ENCODE results near the gene RANBP17. TPM values are rescaled to one million over a fixed set of nuclear protein-coding genes. Genes with fewer than 3 reads are reported as not detected.
"Not testable (repeated sequence)": the region's sequence is repeated elsewhere in the genome, so short reads cannot be mapped to it uniquely, and the experiment has no call there.

The RANBP17 gene
- total RNA-seq, 2 experiments from 2014 or later: not detected

DNA sequence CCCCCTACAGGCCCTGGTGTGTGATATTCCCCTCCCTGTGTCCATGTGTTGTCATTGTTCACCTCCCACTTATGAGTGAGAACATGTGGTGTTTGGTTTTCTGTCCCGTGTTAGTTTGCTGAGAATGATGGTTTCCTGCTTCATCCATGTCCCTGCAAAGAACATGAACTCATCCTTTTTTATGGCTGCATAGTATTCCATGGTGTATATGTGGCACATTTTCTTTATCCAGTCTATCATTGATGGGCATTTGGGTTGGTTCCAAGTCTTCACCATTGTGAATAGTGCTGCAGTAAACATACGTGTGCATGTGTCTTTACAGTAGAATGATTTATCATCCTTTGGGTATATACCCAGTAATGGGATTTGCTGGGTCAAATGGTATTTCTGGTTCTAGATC lies 313.1 kb downstream of the RANBP17 start:
- H3K27me3 Mint-ChIP-seq: not testable (repeated sequence)

DNA sequence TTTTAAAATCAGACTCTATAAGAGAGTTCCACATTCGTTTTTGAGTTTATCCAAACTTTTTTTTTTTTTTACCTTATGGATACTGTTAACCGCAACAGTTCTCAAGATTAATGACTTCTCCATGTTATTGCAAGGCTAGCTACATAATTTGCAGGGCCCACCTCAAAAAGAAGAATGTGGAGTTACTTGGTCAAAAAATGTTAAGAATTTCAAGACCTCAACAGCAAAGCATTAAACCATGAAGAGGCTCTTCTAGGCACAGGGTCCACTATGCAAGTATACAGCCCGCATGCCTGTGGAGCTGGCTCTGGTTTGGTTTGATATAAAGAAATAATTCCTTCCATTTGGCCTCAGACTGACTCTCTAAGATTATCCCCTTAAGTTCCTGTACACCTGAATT lies 313.9 kb downstream of the RANBP17 start:
- Mint-ChIP-seq H3K4me3 (no peak overlapping the region), H3K27me3 (peaks cover 10% of the 10 kb centered on the region), H3K9me3 (ENCODE audit: low read depth) (no peaks in the 10 kb centered on the region), H3K27ac (no peak overlapping the region), H3K4me1 (no peaks in the 10 kb centered on the region), H3K36me3 (no peaks in the 10 kb centered on the region)
- no peak for DNase-seq
- CTCF ChIA-PET: no interaction called here
- ATAC-seq: no peak

More for the DNA sequence above, 313.1 kb downstream of the RANBP17 start:
- H3K4me3 Mint-ChIP-seq; ATAC-seq; H3K36me3 Mint-ChIP-seq; H3K4me1 Mint-ChIP-seq; H3K9me3 Mint-ChIP-seq (ENCODE audit: low read depth); DNase-seq; H3K27ac Mint-ChIP-seq; CTCF ChIA-PET: not testable (repeated sequence)

DNA sequence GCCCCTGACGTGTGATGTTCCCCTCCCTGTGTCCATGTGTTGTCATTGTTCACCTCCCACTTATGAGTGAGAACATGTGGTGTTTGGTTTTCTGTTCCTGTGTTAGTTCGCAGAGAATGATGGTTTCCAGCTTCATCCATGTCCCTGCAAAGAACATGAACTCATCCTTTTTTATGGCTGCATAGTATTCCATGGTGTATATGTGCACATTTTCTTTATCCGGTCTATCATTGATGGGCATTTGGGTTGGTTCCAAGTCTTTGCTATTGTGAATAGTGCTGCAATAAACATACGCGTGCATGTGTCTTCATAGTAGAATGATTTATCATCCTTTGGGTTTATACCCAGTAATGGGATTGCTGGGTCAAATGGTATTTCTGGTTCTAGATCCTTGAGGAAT lies 316.4 kb downstream of the RANBP17 start:
- H3K36me3 Mint-ChIP-seq; CTCF ChIA-PET; ATAC-seq; H3K4me3 Mint-ChIP-seq; H3K9me3 Mint-ChIP-seq (ENCODE audit: low read depth); DNase-seq; H3K27ac Mint-ChIP-seq; H3K4me1 Mint-ChIP-seq: not testable (repeated sequence)
- peaks cover 14% of the 10 kb centered on the region for H3K27me3 Mint-ChIP-seq

DNA sequence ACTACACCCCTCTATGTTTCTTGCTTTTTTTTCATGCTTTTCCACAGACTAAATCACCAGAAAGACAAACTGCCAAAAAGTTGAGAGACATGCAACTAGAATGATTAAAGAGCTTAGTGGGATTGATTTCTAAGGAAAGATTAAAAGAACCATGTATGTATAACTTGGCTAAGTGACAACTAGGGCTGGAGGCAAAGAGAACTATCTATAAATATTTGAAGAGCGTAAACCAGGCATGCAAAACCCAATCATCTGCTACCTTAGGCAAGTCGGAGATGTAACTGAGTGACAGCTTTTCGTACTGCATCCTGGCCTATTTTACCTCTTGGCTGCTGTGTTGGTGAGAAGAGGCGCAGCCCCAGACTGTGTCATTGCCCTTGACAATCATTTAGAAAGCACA lies 326.2 kb downstream of the RANBP17 start:
- H3K36me3 Mint-ChIP-seq: no peaks in the 10 kb centered on the region
- no peaks in the 10 kb centered on the region for H3K4me1 Mint-ChIP-seq
- H3K27ac Mint-ChIP-seq: no peak overlapping the region
- DNase-seq (no peak), ATAC-seq (no peak)
- H3K9me3 Mint-ChIP-seq (ENCODE audit: low read depth): no peaks in the 10 kb centered on the region
- peaks cover 3% of the 10 kb centered on the region for H3K27me3 Mint-ChIP-seq
- CTCF ChIA-PET: no interaction called here
- H3K4me3 Mint-ChIP-seq: no peak overlapping the region

DNA sequence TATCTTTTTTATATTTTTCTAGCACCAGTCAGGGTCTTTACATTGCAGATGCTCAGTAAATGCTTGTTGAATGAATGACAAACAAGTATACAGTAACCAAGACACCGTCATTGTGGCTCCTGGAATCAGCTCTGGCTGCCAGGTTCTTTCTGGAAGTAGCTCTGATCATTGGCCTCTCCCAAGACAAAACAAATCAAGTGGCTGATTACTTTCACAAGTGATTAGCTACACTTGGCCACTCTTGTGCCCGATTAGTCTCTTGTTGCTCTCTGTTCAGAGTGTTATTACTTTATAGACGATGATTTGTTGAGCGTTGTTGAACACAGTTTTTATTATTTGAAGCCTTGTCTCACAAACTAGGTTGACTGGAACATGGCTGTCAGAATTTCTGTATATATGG lies 327.6 kb downstream of the RANBP17 start:
- CTCF ChIA-PET: no interaction called here
- H3K4me3 Mint-ChIP-seq: no peak overlapping the region
- H3K27ac Mint-ChIP-seq: no peak overlapping the region
- peaks cover 3% of the 10 kb centered on the region for H3K27me3 Mint-ChIP-seq
- ATAC-seq (no peak), DNase-seq (no peak)
- H3K4me1 Mint-ChIP-seq: no peaks in the 10 kb centered on the region
- H3K9me3 Mint-ChIP-seq (ENCODE audit: low read depth): no peaks in the 10 kb centered on the region
- no peaks in the 10 kb centered on the region for H3K36me3 Mint-ChIP-seq

DNA sequence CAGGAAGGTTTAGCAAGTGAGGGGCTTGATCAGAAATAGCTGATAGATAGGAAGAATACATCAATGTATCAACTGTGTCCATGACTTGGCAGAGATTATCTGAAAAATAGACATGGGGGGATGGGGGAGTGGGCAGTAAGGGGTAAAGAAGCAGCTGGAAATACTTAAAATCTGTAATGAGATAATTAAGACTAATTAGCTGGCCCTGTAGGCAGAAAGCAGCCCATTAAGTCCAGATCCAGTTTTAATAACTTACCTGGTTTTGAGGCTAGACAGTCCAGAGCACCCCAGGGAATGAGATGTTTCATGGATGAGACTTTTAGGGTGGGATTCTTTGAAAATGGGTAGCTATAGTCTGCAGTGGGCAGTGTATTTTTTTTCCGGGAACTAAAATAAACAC lies 330.3 kb downstream of the RANBP17 start:
- no peak overlapping the region for H3K4me3 Mint-ChIP-seq
- CTCF ChIA-PET: interaction anchor here (2.0 to 2.1 kb wide), 2 partner anchors 15 to 70 kb away, joined by 4 to 5 read pairs; no protein-coding TSS in a partner anchor
- no peaks in the 10 kb centered on the region for H3K4me1 Mint-ChIP-seq
- H3K27ac Mint-ChIP-seq: no peak overlapping the region
- no peaks in the 10 kb centered on the region for H3K36me3 Mint-ChIP-seq
- peaks cover 16% of the 10 kb centered on the region for H3K27me3 Mint-ChIP-seq
- DNase-seq (no peak), ATAC-seq (no peak)
- no peaks in the 10 kb centered on the region for H3K9me3 Mint-ChIP-seq (ENCODE audit: low read depth)

DNA sequence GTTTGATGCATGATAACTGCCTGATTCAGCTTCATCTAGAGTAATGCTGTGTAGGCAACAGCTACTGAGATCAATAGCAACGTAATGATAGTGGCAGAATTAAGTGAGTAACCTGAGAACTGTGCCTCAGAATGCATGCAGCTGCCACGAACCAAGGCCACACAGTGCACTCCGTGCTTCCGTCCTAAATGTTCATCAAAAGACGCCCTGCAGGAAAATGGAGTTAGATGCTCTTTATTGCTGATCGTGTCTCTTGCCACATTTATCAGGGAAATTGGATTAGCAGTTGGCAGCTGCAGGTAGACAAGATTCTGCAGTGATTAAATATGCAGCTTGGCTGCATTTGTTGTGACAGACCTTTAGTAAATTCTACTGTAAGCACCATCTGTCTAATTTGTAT lies 339.5 kb downstream of the RANBP17 start:
- Mint-ChIP-seq H3K27me3 (peaks cover 38% of the 10 kb centered on the region), H3K4me3 (no peak overlapping the region), H3K27ac (no peak overlapping the region), H3K36me3 (no peaks in the 10 kb centered on the region), H3K4me1 (no peaks in the 10 kb centered on the region), H3K9me3 (ENCODE audit: low read depth) (no peaks in the 10 kb centered on the region)
- ATAC-seq (no peak), DNase-seq (no peak)
- CTCF ChIA-PET: interaction anchor here (0.8 kb wide), 1 partner anchor 141 kb away, joined by 4 read pairs; no protein-coding TSS in a partner anchor

DNA sequence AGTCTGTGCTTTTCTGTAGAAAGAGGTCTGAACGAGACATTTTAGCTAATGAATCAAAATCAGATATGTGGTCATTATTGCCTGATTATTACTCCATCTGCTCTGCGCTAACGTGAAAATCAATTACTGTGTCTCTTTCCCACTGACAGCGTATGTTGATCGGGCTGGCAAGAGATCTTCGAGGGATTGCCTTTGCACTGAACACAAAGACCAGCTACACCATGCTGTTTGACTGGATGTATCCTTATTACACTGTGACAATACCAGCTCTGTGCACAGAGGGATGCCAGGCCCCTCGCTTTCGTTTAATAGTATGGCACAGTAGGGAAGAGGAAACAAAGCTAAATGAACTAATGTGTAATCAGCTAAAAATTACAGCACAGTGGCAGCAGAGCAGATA lies 343.6 kb downstream of the RANBP17 start:
- ATAC-seq: no peak
- CTCF ChIA-PET: interaction anchor here (1.6 to 6.5 kb wide), 3 partner anchors 118 to 134 kb away, joined by 3 to 89 read pairs (median 7); no protein-coding TSS in a partner anchor
- H3K27me3 Mint-ChIP-seq: peaks cover 47% of the 10 kb centered on the region

DNA sequence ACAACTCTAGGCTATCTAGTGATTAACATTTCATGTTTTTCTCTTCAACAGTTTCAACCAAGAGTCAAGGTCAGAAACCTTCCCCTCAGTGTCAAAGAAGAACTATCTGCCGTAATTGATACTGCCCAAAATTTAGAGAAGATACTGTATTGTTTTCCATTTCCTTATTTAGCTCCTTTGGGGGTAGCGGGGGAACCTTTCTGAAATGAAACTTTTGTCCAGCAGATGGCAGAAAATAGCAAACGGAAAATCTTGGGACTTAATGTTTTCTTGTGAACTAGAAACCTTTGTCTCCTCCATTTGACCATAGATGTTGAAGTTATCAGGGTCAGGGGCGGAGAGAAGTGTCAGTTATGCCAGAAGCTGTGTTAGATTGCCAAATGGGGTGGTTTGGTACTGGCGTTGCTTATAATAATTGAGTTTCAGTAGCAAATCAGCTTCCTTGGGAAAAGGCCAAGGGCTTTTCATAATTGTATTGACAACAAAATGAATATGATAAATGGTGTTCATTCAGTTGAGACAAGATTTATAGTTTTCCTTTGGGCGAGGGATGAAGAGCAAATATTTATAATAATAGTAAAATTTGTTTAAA lies 345.5 kb downstream of the RANBP17 start:
- H3K4me3 Mint-ChIP-seq: no peak overlapping the region
- H3K4me1 Mint-ChIP-seq: no peaks in the 10 kb centered on the region
- CTCF ChIA-PET: interaction anchor here (0.6 to 6.5 kb wide), 23 partner anchors 8 to 163 kb away, joined by 3 to 89 read pairs (median 4); no protein-coding TSS in a partner anchor

More for the DNA sequence above, 343.6 kb downstream of the RANBP17 start:
- H3K4me3 Mint-ChIP-seq: no peak overlapping the region
- no peaks in the 10 kb centered on the region for H3K9me3 Mint-ChIP-seq (ENCODE audit: low read depth)
- DNase-seq: no peak
- H3K36me3 Mint-ChIP-seq: no peaks in the 10 kb centered on the region
- H3K4me1 Mint-ChIP-seq: no peaks in the 10 kb centered on the region
- H3K27ac Mint-ChIP-seq: no peak overlapping the region

DNA sequence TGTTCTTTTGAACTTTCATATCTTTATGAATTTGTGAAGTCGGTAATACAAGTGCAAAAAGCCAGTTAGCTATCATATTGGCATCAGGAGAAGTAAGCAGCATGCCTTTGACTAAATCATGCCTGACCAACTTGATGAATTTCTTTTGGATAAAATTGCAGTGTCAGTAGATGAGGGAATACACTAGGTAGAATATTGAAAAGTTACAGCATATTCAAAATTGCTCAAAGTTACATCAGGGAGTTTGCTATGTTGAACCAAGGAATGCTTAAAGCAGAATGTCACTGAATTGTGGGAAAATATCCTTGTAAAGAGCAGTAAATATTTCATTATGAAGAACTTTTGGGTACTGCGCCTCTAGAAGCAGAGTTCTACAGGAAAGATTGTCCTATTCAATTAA lies 360.1 kb downstream of the RANBP17 start:
- DNase-seq (no peak), ATAC-seq (no peak)
- CTCF ChIA-PET: interaction anchor here (0.8 kb wide), 1 partner anchor 15 kb away, joined by 3 read pairs; no protein-coding TSS in a partner anchor
- H3K27me3 Mint-ChIP-seq: peaks cover 45% of the 10 kb centered on the region
- H3K4me3 Mint-ChIP-seq: no peak overlapping the region
- H3K9me3 Mint-ChIP-seq (ENCODE audit: low read depth): no peaks in the 10 kb centered on the region
- peaks cover 14% of the 10 kb centered on the region for H3K4me1 Mint-ChIP-seq
- no peak overlapping the region for H3K27ac Mint-ChIP-seq
- H3K36me3 Mint-ChIP-seq: no peaks in the 10 kb centered on the region

More for the DNA sequence above, 345.5 kb downstream of the RANBP17 start:
- no peak overlapping the region for H3K27ac Mint-ChIP-seq
- H3K9me3 Mint-ChIP-seq (ENCODE audit: low read depth): no peaks in the 10 kb centered on the region
- peaks cover 44% of the 10 kb centered on the region for H3K27me3 Mint-ChIP-seq
- peak; percentile 39 for ATAC-seq
- no peaks in the 10 kb centered on the region for H3K36me3 Mint-ChIP-seq
- DNase-seq: peak; percentile 43

DNA sequence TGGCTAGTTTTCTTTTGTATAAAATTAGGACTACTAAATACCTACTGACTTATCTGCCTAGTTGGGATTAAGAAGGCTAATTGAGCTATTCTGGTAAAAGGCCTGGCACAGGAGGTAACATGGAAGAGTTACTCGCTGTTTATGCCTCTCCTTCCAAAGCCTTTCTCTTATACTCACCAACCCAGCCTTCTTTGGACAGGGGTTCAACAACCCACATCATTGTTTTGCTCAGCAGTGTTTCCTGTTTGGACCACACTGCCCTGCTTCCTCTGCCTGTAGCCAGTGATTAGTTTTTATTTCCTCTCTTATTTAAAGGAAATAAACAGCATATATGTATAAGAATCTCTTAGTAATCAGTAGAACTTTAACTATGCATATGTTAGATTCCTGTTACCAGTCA lies 362.1 kb downstream of the RANBP17 start:
- DNase-seq: no peak
- Mint-ChIP-seq H3K27me3 (peaks cover 37% of the 10 kb centered on the region), H3K36me3 (no peaks in the 10 kb centered on the region), H3K4me3 (no peak overlapping the region), H3K4me1 (peaks cover 15% of the 10 kb centered on the region), H3K9me3 (ENCODE audit: low read depth) (no peaks in the 10 kb centered on the region), H3K27ac (no peak overlapping the region)
- no peak for ATAC-seq
- CTCF ChIA-PET: no interaction called here

DNA sequence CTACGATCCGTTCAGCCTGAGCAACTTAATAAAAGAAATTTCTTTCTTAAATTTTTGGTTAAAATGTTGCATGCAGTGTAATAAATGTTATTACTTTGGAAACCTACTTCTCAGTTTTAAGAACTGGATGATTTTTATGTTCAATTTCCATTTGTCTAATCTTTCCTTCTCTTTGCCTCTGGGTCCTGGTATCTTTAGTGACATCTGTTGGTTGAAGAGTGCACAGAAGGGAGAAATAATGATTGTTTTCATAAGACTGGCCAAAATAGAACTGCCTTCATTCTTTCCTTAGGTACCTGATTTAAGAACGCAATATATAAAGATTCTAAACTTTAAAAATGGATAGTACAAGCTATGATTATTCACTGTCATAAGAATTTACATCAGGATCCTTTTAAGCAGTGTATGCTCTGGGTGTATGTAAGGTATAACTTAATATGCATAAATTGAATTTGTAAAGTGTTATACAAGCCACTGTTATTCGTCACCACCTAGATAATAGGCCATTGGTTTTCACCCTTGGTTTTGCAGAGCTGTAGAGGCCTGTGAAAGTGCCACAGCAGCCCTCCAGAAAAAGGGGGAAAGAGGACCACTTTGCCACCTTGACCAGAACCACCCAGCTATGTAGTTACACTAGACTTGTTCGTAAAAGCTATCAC lies 364.4 kb downstream of the RANBP17 start:
- H3K4me1 Mint-ChIP-seq: peaks cover 15% of the 10 kb centered on the region
- CTCF ChIA-PET: interaction anchor here (1.0 kb wide), 1 partner anchor 19 kb away, joined by 3 read pairs; no protein-coding TSS in a partner anchor

DNA sequence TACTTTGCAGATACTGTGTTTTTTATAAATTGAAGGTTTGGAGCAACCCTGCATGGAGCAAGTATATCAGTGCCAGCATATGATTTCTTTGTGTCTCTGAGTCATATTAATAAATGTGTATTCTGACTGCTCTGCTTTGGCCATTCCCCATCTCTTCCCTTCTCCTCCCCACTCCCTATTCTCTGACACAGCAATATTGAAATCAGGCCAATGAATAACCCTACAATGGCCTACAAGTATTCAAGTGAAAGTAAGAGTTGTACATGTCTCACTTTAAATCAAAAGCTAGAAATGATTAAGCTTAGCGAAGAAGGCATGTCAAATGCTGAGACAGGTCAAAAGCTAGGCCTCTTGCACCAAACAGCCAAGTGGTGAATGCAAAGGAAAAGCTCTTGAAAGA lies 365.0 kb downstream of the RANBP17 start:
- H3K4me1 Mint-ChIP-seq: peaks cover 15% of the 10 kb centered on the region
- ATAC-seq (no peak), DNase-seq (no peak)
- CTCF ChIA-PET: interaction anchor here (1.0 kb wide), 1 partner anchor 20 kb away, joined by 3 read pairs; no protein-coding TSS in a partner anchor
- H3K4me3 Mint-ChIP-seq: no peak overlapping the region
- H3K9me3 Mint-ChIP-seq (ENCODE audit: low read depth): no peaks in the 10 kb centered on the region
- no peak overlapping the region for H3K27ac Mint-ChIP-seq
- H3K27me3 Mint-ChIP-seq: peaks cover 21% of the 10 kb centered on the region
- H3K36me3 Mint-ChIP-seq: no peaks in the 10 kb centered on the region

More for the DNA sequence above, 364.4 kb downstream of the RANBP17 start:
- H3K4me3 Mint-ChIP-seq: no peak overlapping the region
- DNase-seq: no peak
- H3K27ac Mint-ChIP-seq: no peak overlapping the region
- peaks cover 27% of the 10 kb centered on the region for H3K27me3 Mint-ChIP-seq
- ATAC-seq: no peak
- H3K36me3 Mint-ChIP-seq: no peaks in the 10 kb centered on the region
- no peaks in the 10 kb centered on the region for H3K9me3 Mint-ChIP-seq (ENCODE audit: low read depth)

DNA sequence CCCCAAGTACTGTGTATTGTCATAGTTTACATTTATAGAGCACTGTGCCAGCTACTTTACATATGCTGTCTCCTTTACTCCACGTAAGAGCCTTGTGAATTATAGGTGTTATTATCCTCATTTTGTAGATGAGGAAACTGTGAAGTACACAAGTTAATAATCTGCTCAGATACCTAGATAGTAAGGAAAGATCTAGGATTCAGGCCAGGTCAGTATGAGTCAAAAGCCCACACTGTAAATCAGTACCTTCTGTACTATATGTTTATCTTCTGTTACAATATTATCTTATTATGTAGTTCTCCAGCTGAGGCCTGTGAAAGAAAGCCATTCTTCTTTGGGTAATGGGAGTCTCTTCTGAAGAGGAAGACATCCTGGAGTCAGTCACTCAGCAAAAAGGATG lies 374.8 kb downstream of the RANBP17 start:
- H3K4me3 Mint-ChIP-seq: no peak overlapping the region
- CTCF ChIA-PET: no interaction called here
- ATAC-seq: no peak

More for the DNA sequence above, 374.8 kb downstream of the RANBP17 start:
- Mint-ChIP-seq H3K27me3 (peaks cover 40% of the 10 kb centered on the region), H3K36me3 (no peaks in the 10 kb centered on the region), H3K4me1 (peaks cover 9% of the 10 kb centered on the region), H3K27ac (no peak overlapping the region), H3K9me3 (ENCODE audit: low read depth) (no peaks in the 10 kb centered on the region)
- DNase-seq: no peak
